BLaER1 treated with 17β-estradiol and CSF1 and Interleukin-3, amounts not matched to agents 10 nM and 100 nM (cell line): Measurements from ENCODE around the gene UVRAG.
A peak's percentile ranks its signal among the peaks of the same experiment; 100 is the strongest.
"Not testable (repeated sequence)": the region's sequence is repeated elsewhere in the genome, so short reads cannot be mapped to it uniquely, and the experiment has no call there.

Experiments used
- H3K27ac ChIP-seq, 11 experiments: shearing (Covaris generic); formaldehyde crosslinking; 2 replicates each; pipeline ENCODE4 v1.8.1; 2022
- H3K27me3 ChIP-seq, 11 experiments: shearing (Covaris generic); formaldehyde crosslinking; 2 replicates each; pipeline ENCODE4 v1.8.1; 2022
- H3K36me3 ChIP-seq, 11 experiments: shearing (Covaris generic); formaldehyde crosslinking; 2 replicates each; pipeline ENCODE4 v1.8.1; 2022
- H3K4me1 ChIP-seq, 10 experiments: shearing (Covaris generic); formaldehyde crosslinking; 2 replicates each; pipeline ENCODE4 v1.8.1; 2022
- H3K4me2 ChIP-seq, 11 experiments: shearing (Covaris generic); formaldehyde crosslinking; 2 replicates each; pipeline ENCODE4 v1.8.1; 2022
- H3K4me3 ChIP-seq, 10 experiments: shearing (Covaris generic); formaldehyde crosslinking; 2 replicates each; pipeline ENCODE4 v1.8.1; 2022
- H3K9ac ChIP-seq, 11 experiments: shearing (Covaris generic); formaldehyde crosslinking; 2 replicates each; pipeline ENCODE4 v1.8.1; 2022
- H3K9me3 ChIP-seq, 11 experiments: shearing (Covaris generic); formaldehyde crosslinking; replicated peaks in 1 of 11; 2 replicates each; pipeline ENCODE4 v1.8.1; 2022
- H4K20me1 ChIP-seq, 11 experiments: shearing (Covaris generic); formaldehyde crosslinking; 2 replicates each; pipeline ENCODE4 v1.8.1; 2022
- Cebpa-rat ChIP-seq, 11 experiments: shearing (Covaris generic); IDR thresholded peaks; 2 replicates each; pipeline ENCODE4 v1.8.1; 2022

The UVRAG gene

DNA sequence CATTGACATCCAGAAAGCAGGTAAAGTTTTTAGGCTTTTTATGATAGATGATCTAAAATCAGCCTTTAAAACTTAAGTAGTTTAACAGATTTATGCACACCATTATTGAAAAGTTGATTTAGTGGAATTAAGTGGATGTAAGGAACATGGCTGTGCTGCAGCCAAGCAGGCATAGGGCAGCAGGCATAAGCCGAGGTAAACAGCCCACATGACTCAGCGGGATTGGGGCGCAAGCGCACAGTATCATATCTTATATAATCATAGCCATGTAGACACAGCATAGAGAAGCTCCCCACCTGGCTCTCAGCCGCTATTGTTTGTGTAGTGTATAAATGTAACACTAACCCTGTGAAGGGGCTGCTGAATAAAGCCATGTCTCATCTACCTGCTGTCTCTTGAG is 233.8 kb downstream of the UVRAG start:
- Histone ChIP-seq H3K4me1 (no peaks in the 10 kb centered on the region), H3K27me3 (no peaks in the 10 kb centered on the region), H4K20me1 (no peaks in the 10 kb centered on the region), H3K9me3 (peaks cover 48 to 69% (median 58%) of the 10 kb centered on the region in 11 experiments), H3K4me3 (no peak overlapping the region; a peak in 1 of 20 replicates), H3K27ac (no peak overlapping the region), H3K36me3 (peaks cover 33 to 71% (median 51%) of the 10 kb centered on the region in 11 experiments), H3K9ac (no peak overlapping the region), H3K4me2 (no peak overlapping the region)
- TF ChIP-seq Cebpa-rat (IDR thresholded peaks at IDR 0.05) = no peak

DNA sequence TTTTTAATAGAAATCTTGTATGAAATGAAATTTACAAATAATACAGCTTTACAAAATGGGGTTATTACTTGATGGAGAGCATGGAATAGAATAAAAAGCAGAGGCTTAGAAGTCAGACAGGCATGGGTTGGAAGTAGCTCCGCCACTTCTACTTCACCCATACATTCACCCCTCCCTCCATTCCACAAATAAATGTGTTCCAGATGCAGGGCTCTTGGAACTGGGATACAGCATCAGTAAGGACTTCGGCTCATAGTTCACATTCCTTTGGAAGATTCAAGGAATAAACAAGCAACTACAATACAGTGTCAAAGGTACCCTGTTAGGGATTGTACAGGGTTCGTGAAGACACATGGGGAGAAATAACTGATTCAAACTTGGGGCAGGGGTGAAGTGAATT is 234.5 kb downstream of the UVRAG start:
- Histone ChIP-seq H3K4me3 (peak overlapping the region in 1 of 10 experiments; percentile 15; a peak in 2 of 20 replicates), H4K20me1 (no peaks in the 10 kb centered on the region), H3K4me1 (no peaks in the 10 kb centered on the region), H3K9ac (no peak overlapping the region), H3K9me3 (peaks cover 45 to 69% (median 58%) of the 10 kb centered on the region in 11 experiments), H3K4me2 (no peak overlapping the region), H3K36me3 (peaks cover 38 to 71% (median 50%) of the 10 kb centered on the region in 11 experiments), H3K27ac (no peak overlapping the region), H3K27me3 (no peaks in the 10 kb centered on the region)
- TF ChIP-seq Cebpa-rat (IDR thresholded peaks at IDR 0.05) = no peak

DNA sequence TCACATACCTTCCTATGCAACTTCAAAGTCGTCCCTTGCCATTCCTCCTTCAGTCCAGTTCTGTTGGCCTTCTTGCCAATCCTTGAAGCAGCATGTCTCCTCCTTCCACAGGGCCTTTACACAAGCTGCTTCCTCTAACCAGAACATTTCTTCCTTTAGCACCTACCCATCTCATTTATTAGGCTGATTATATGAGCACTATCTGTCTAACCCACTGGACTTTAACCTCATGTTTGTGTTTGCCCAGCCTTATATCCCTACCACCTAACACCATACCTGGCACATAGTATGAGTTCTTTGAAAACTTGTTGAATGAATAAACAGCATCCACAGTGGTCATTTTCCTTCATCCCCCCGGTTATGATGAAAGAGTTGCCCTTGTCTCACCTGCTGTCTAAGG is 236.9 kb downstream of the UVRAG start:
- Histone ChIP-seq H3K9ac (no peak overlapping the region), H3K9me3 (peaks cover 42 to 59% (median 48%) of the 10 kb centered on the region in 11 experiments), H3K36me3 (peaks cover 36 to 65% (median 43%) of the 10 kb centered on the region in 11 experiments), H3K4me2 (no peak overlapping the region), H3K4me3 (no peak overlapping the region), H3K27ac (no peak overlapping the region), H3K27me3 (no peaks in the 10 kb centered on the region), H3K4me1 (no peaks in the 10 kb centered on the region), H4K20me1 (no peaks in the 10 kb centered on the region)
- no peak for TF ChIP-seq Cebpa-rat (IDR thresholded peaks at IDR 0.05)

DNA sequence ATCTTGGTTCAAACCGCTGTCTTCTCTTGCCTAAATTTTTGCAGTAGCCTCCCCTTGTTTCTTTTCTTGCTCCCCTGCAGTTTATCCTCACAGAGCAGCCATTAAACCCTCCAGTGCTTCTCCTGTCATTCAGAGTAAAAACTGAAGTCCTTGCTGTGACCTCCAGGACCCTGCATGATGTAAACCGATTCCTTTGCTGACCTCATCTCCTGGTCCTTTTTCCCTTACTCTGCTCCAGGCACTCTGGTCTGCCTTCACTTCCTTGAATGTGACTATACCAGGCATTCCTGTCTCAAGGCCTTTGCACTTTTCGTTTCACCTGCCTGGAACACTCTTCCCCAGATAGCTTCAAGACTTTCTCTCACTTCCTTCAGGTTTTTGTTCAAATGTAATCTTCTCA is 239.3 kb downstream of the UVRAG start:
- no peak overlapping the region for H3K4me2 ChIP-seq
- H4K20me1 ChIP-seq = no peaks in the 10 kb centered on the region
- TF ChIP-seq Cebpa-rat (IDR thresholded peaks at IDR 0.05) = no peak
- no peak overlapping the region for H3K27ac ChIP-seq
- H3K36me3 ChIP-seq = peaks cover 13 to 49% (median 27%) of the 10 kb centered on the region in 11 experiments; a peak in 20 of 22 replicates
- H3K9me3 ChIP-seq = peaks cover 18 to 35% (median 24%) of the 10 kb centered on the region in 11 experiments
- no peaks in the 10 kb centered on the region for H3K27me3 ChIP-seq
- no peak overlapping the region for H3K4me3 ChIP-seq
- H3K4me1 ChIP-seq = no peaks in the 10 kb centered on the region
- H3K9ac ChIP-seq = no peak overlapping the region

DNA sequence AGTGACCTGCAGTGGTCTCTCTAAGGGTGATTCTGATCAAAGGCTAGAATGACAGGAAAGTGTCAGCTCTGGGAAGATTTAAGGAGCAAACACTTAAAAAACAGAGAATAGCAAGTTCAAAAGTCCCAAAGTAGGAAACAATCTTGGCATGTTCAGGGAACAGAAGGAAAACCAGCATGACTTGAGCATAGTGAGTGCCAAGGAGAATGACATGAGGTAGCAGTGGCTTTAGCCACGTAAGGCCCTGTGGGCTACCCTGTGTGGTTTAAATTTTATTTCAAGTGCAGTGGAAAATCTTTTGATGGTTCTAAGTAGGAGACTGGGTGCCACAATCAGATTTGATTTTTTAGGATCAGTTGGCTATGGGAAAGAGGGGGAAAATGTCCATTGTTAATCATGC is 241.9 kb downstream of the UVRAG start:
- Histone ChIP-seq H3K9ac (no peak overlapping the region), H3K36me3 (peaks cover 14 to 54% (median 31%) of the 10 kb centered on the region in 11 experiments; a peak in 20 of 22 replicates), H3K9me3 (peaks cover 5 to 20% (median 16%) of the 10 kb centered on the region in 11 experiments; a peak in 20 of 22 replicates), H3K27me3 (no peaks in the 10 kb centered on the region), H3K4me1 (no peaks in the 10 kb centered on the region), H3K4me2 (no peak overlapping the region), H3K4me3 (no peak overlapping the region), H4K20me1 (no peaks in the 10 kb centered on the region), H3K27ac (no peak overlapping the region)
- no peak for TF ChIP-seq Cebpa-rat (IDR thresholded peaks at IDR 0.05)

DNA sequence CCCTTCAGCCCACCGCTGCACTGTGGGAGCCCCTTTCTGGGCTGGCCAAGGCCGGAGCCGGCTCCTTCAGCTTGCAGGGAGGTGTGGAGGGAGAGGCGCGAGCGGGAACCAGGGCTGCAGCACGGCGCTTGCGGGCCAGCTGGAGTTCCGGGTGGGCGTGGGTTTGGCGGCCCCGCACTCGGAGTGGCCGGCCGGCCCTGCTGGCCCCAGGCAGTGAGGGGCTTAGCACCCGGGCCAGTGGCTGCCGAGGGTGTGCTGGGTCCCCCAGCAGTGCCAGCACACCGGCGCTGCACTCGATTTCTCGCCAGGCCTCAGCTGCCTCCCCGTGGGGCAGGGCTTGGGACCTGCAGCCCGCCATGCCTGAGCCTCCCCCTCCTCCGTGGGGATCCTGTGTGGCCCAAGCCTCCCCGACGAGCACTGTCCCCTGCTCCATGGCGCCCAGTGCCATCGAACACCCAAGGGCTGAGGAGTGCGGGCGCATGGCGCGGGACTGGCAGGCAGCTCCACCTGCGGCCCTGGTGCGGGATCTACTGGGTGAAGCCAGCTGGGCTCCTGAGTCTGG is 245.5 kb downstream of the UVRAG start:
- not testable (repeated sequence) for H3K4me2 ChIP-seq, H3K4me1 ChIP-seq, H3K4me3 ChIP-seq, H4K20me1 ChIP-seq, H3K27me3 ChIP-seq, H3K9ac ChIP-seq, H3K27ac ChIP-seq
- Histone ChIP-seq H3K36me3 (peaks cover 13 to 48% (median 24%) of the 10 kb centered on the region in 11 experiments; a peak in 20 of 22 replicates), H3K9me3 (peaks cover 0 to 12% (median 8%) of the 10 kb centered on the region in 11 experiments; a peak in 15 of 22 replicates)

DNA sequence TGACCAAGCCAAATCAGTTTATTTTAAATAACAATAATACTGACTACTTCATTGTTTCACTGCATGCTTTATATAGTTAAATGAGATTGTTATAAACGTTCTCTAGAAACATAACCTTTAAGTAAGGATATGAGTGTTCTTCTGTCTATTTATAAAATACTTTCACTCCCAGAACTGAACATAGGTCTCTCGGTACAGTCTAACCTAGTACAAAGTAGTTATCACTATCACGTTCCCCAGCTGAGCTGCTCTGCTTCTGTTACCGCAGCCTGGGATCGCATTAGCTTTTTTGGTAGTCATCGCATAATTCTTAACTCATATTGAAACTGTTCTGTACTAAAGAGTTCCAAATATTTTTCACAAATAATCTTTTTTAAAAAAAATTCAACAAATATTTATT is 247.7 kb downstream of the UVRAG start:
- Histone ChIP-seq H3K27me3 (no peaks in the 10 kb centered on the region), H3K36me3 (peaks cover 32 to 69% (median 45%) of the 10 kb centered on the region in 11 experiments), H3K4me2 (no peak overlapping the region), H3K4me3 (no peak overlapping the region), H3K9me3 (peaks cover 0 to 12% (median 8%) of the 10 kb centered on the region in 11 experiments; a peak in 15 of 22 replicates), H4K20me1 (no peaks in the 10 kb centered on the region), H3K9ac (no peak overlapping the region), H3K27ac (no peak overlapping the region), H3K4me1 (no peaks in the 10 kb centered on the region)
- TF ChIP-seq Cebpa-rat (IDR thresholded peaks at IDR 0.05) = no peak

DNA sequence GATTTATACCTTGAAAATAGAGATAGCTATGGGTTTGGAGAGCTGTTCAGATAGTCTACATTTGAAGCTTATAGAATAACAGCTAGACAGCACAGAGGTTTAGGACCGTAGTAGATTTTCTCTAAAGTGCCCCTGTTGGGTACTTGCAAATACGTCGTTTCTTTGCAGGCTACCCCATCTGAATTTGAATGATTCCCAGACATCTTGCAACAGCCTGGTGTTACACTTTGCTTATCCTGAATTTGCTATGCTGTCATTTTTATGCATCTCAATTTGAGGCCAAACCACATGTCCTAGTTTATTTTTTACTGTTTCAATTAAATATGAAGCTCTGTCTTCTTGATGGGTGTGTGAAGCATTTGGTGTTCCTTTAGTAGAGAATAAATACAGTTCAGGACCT is 249.2 kb downstream of the UVRAG start:
- no peak overlapping the region for H3K4me2 ChIP-seq
- no peak overlapping the region for H3K9ac ChIP-seq

DNA sequence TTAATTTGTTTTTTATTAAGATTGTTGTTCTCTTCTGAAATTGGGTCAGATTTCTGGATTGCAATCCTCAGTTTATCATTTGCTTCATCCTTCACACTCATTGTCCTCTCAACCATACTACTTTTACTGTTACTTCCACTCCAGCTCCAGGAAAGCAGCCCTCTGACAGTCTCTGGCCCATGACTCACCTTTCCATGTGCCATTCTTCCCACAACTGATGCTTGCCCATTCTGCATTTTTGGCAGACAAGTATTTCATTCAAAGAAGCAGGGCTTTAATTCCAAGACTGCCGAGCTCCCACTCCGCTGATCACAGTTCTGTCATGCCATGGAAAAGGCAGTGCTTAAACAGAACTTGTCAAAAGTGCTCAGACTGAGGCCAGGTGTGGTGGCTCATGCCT is 252.1 kb downstream of the UVRAG start:
- no peaks in the 10 kb centered on the region for H3K9me3 ChIP-seq
- TF ChIP-seq Cebpa-rat (IDR thresholded peaks at IDR 0.05) = no peak
- no peaks in the 10 kb centered on the region for H4K20me1 ChIP-seq
- no peak overlapping the region for H3K4me3 ChIP-seq
- H3K4me2 ChIP-seq = no peak overlapping the region
- no peaks in the 10 kb centered on the region for H3K27me3 ChIP-seq
- H3K27ac ChIP-seq = no peak overlapping the region
- peaks cover 0 to 12% (median 6%) of the 10 kb centered on the region in 10 experiments; a peak in 8 of 20 replicates for H3K4me1 ChIP-seq
- no peak overlapping the region for H3K9ac ChIP-seq
- H3K36me3 ChIP-seq = peaks cover 22 to 55% (median 37%) of the 10 kb centered on the region in 11 experiments

More for the DNA sequence above, 249.2 kb downstream of the UVRAG start:
- TF ChIP-seq Cebpa-rat (IDR thresholded peaks at IDR 0.05) = no peak
- Histone ChIP-seq H3K27me3 (no peaks in the 10 kb centered on the region), H3K27ac (no peak overlapping the region), H3K36me3 (peaks cover 39 to 71% (median 48%) of the 10 kb centered on the region in 11 experiments), H3K4me1 (no peaks in the 10 kb centered on the region), H4K20me1 (no peaks in the 10 kb centered on the region), H3K9me3 (peaks cover 0 to 12% (median 8%) of the 10 kb centered on the region in 11 experiments; a peak in 15 of 22 replicates), H3K4me3 (no peak overlapping the region)

DNA sequence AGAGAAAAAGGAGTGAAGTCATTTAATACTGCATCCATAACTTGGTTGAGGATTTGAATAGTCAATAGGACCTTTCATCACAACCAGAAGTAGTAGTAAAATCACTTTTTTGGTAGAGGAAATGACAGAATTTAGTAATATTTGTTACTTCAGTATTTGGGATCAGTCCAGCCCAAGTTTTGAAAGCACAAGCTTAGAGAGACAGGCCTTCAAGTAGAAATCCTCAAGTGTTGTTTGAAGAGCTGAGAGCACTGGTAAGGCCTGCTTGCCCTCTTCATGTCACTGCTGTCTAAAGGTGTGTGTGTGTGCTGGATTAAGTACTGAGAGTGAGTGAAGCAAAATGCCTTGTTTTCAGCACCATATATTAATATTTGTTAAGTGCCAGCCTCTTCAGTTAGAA is 254.0 kb downstream of the UVRAG start:
- H3K4me2 ChIP-seq = no peak overlapping the region
- no peak overlapping the region for H3K27ac ChIP-seq
- H3K4me3 ChIP-seq = no peak overlapping the region
- H3K9me3 ChIP-seq = no peaks in the 10 kb centered on the region
- H3K27me3 ChIP-seq = no peaks in the 10 kb centered on the region
- no peak overlapping the region for H3K9ac ChIP-seq
- H3K4me1 ChIP-seq = peaks cover under 1 to 17% (median 11%) of the 10 kb centered on the region in 10 experiments; a peak in 17 of 20 replicates
- H4K20me1 ChIP-seq = no peaks in the 10 kb centered on the region
- peaks cover 22 to 56% (median 37%) of the 10 kb centered on the region in 11 experiments for H3K36me3 ChIP-seq
- TF ChIP-seq Cebpa-rat (IDR thresholded peaks at IDR 0.05) = no peak
